H1 (cell line): Measurements from ENCODE around the gene RTKN2.

Experiments
- ATF3 ChIP-seq: IDR thresholded peaks from 2 replicates; pipeline ENCODE4 v1.6.1; 2011; ENCODE audit warnings: low read depth, mild to moderate bottlenecking, low read length; ENCODE audit not compliant: insufficient read depth
- CEBPB ChIP-seq: IDR thresholded peaks from 2 replicates; pipeline ENCODE4 v1.6.1; 2012; ENCODE audit warnings: low read depth, low read length
- CTCF ChIP-seq, 3 experiments: IDR thresholded peaks; 1 replicate in 2 of 3; 2 replicates in 1 of 3; pipeline versions ENCODE4 v1.5.1 to v1.6.1; 2011; ENCODE audit warnings: low read length in 3 of 3, mild to moderate bottlenecking in 3 of 3, inconsistent platforms in 2 of 3, low read depth in 1 of 3, moderate library complexity in 1 of 3; ENCODE audit not compliant: insufficient read depth in 1 of 3; ENCODE audit errors: control extremely low read depth in 1 of 3
- EP300 ChIP-seq, 2 experiments: IDR thresholded peaks; 1 replicate in 1 of 2; 2 replicates in 1 of 2; pipeline ENCODE4 v1.6.1; 2011 to 2012; ENCODE audit warnings: low read depth in 2 of 2, low read length in 2 of 2, mild to moderate bottlenecking in 2 of 2, borderline replicate concordance in 1 of 2, inconsistent platforms in 1 of 2, moderate library complexity in 1 of 2
- EZH2 ChIP-seq: fragments of 200-600 bp; sonication (generic); IDR thresholded peaks from 2 replicates; pipeline ENCODE4 v1.7.1; 2012; ENCODE audit warnings: low read depth, mild to moderate bottlenecking, moderate library complexity, low read length, inconsistent platforms; ENCODE audit not compliant: severe bottlenecking
- JUND ChIP-seq: IDR thresholded peaks from 2 replicates; pipeline ENCODE4 v1.6.1; 2011; ENCODE audit warnings: mild to moderate bottlenecking, improper control_type of control experiment, low read length
- KDM1A ChIP-seq: fragments of 200-600, 300-600 bp; sonication (generic); IDR thresholded peaks from 2 replicates; pipeline ENCODE4 v1.7.1; 2016; ENCODE audit warnings: mild to moderate bottlenecking, low read length, borderline replicate concordance
- KDM5A ChIP-seq: fragments of 200-600 bp; IDR thresholded peaks from 2 replicates; pipeline ENCODE4 v1.7.1; 2012; ENCODE audit warnings: mild to moderate bottlenecking, low read length, inconsistent platforms, mixed read lengths
- PHF8 ChIP-seq: fragments of 200-600 bp; sonication (generic); conservative IDR thresholded peaks from 2 replicates; pipeline ENCODE4 v1.7.1; 2012; ENCODE audit warnings: low read depth, mild to moderate bottlenecking, inconsistent platforms, low read length, moderate library complexity
- POLR2A ChIP-seq, 2 experiments: IDR thresholded peaks; 1 replicate in 1 of 2; 2 replicates in 1 of 2; pipeline ENCODE4 v1.6.1; 2011; ENCODE audit warnings: low read depth in 2 of 2, low read length in 2 of 2, mild to moderate bottlenecking in 2 of 2; ENCODE audit errors: control extremely low read depth in 1 of 2
- RAD21 ChIP-seq, 2 experiments: IDR thresholded peaks in 1 of 2; conservative IDR thresholded peaks in 1 of 2; 2 replicates each; pipeline ENCODE4 v1.6.1; 2011; ENCODE audit warnings: low read depth in 2 of 2, low read length in 2 of 2, improper control_type of control experiment in 1 of 2, inconsistent platforms in 1 of 2, mild to moderate bottlenecking in 1 of 2, moderate library complexity in 1 of 2
- RFX5 ChIP-seq: IDR thresholded peaks from 2 replicates; pipeline ENCODE4 v1.6.1; 2011; ENCODE audit warnings: low read depth, low read length, improper control_type of control experiment, borderline replicate concordance
- SP1 ChIP-seq: IDR thresholded peaks from 2 replicates; pipeline ENCODE4 v1.6.1; 2011; ENCODE audit warnings: low read depth, low read length
- TAF7 ChIP-seq: optimal IDR thresholded peaks from 2 replicates; pipeline ENCODE3; 2011; ENCODE audit warnings: low read depth, mild to moderate bottlenecking, inconsistent platforms, low read length, moderate library complexity, borderline replicate concordance

- TF ChIP-seq CTCF (IDR thresholded peaks at IDR 0.05; ENCODE audit: control extremely low read depth in 1 of 3, insufficient read depth in 1 of 3, low read depth in 1 of 3, low read length in 3 of 3) (no peak), POLR2A (IDR thresholded peaks at IDR 0.05; ENCODE audit: control extremely low read depth in 1 of 2, low read depth in 2 of 2, low read length in 2 of 2) (no peak), PHF8 (no peak), CEBPB (no peak), EZH2 (no peak), TAF7 (no peak), KDM5A (no peak), KDM1A (no peak), RFX5 (no peak), RAD21 (IDR thresholded peaks at IDR 0.05 in 1 of 2, conservative IDR thresholded peaks at IDR 0.05 in 1 of 2; ENCODE audit: low read depth in 2 of 2, low read length in 2 of 2) (no peak), ATF3 (no peak), SP1 (no peak), EP300 (IDR thresholded peaks at IDR 0.05; ENCODE audit: borderline replicate concordance in 1 of 2, low read depth in 2 of 2, low read length in 2 of 2) (no peak), JUND (no peak)
Measured at GRCh38 chr10:62268027-62268398, 631 bp downstream of the RTKN2 start.
